Heart right ventricle (tissue), 16 donors: ENCODE results near the gene RTL10. TPM values are rescaled to one million over a fixed set of nuclear protein-coding genes. Genes with fewer than 3 reads are reported as not detected.

Source experiments
- ATAC-seq, 8 donors: fragments of 200-7000 bp; cut with Tn5 transposase; one replicate each; pipeline ENCODE4 v1.9.1; 2020; ENCODE audit warnings: mild to moderate bottlenecking in 8 of 8, moderate library complexity in 8 of 8, moderate number of reproducible peaks in 1 of 8
- DNase-seq, 2 donors: peaks; one replicate each; pipeline ENCODE4 v3.0.0-alpha.2; 2020
- H3K27ac ChIP-seq, 10 donors: fragments of 200-600 bp; sonication (generic) in 2 of 10; one replicate each; pipeline versions ENCODE4 v1.5.0 to v1.8.0; 2020 to 2022; ENCODE audit warnings: mild to moderate bottlenecking in 3 of 10
- H3K27me3 ChIP-seq, 7 donors: fragments of 200-600 bp; one replicate each; pipeline ENCODE4 v1.8.0; 2021 to 2022; ENCODE audit warnings: mild to moderate bottlenecking in 2 of 7
- H3K36me3 ChIP-seq, 9 donors: fragments of 200-600 bp; sonication (generic) in 1 of 9; one replicate each; pipeline versions ENCODE4 v1.5.0 to v1.8.0; 2020 to 2022; ENCODE audit warnings: mild to moderate bottlenecking in 2 of 9
- H3K4me1 ChIP-seq, 9 donors: fragments of 200-600 bp; sonication (generic) in 1 of 9; one replicate each; pipeline versions ENCODE4 v1.5.0 to v1.8.0; 2020 to 2022; ENCODE audit warnings: mild to moderate bottlenecking in 4 of 9
- H3K4me3 ChIP-seq, 10 donors: fragments of 200-600 bp; sonication (generic) in 2 of 10; one replicate each; pipeline versions ENCODE4 v1.5.0 to v1.8.0; 2020 to 2022; ENCODE audit warnings: mild to moderate bottlenecking in 7 of 10, moderate library complexity in 2 of 10
- H3K9me3 ChIP-seq, 11 donors: fragments of 200-600 bp in 10 of 11; sonication (generic) in 2 of 11; one replicate each; pipeline versions ENCODE4 v1.5.0 to v1.8.0; 2013 to 2022; ENCODE audit warnings: mild to moderate bottlenecking in 2 of 11, control low read depth in 1 of 11, moderate library complexity in 1 of 11
- CTCF ChIP-seq, 9 donors: fragments of 200-600 bp; sonication (generic) in 2 of 9; IDR thresholded peaks; one replicate each; pipeline versions ENCODE4 v1.5.0 to v1.8.0; 2021 to 2022; ENCODE audit warnings: antibody characterized with exemption in 9 of 9, mild to moderate bottlenecking in 5 of 9, moderate library complexity in 1 of 9
- WGBS, 2 donors: extraction: QIAGEN DNeasy Blood & Tissue Kit; methylation state at CpG; one replicate each; pipeline ENCODE4 v1.1.7; 2013; ENCODE audit warnings: inconsistent platforms in 1 of 2; 5-methylcytosine and 5-hydroxymethylcytosine counted together
- intact Hi-C, 10 donors: fragments of 100-400 bp; cut with DNase I; formaldehyde crosslinking; loops; one replicate each; pipeline versions ENCODE4 v1.11.1 to v1.14.2; 2022
- polyA plus RNA-seq, 2 donors: library from polyadenylated mRNA; stranded (reverse); fragments of 200-250 nt; gene quantifications; one replicate each; pipeline ENCODE4 v1.2.3, GENCODE V29; 2013
- total RNA-seq, 10 donors: library from RNA; stranded (reverse); fragmentation: NEBNext Ultra II Directional in 3 of 10; extraction: Animal tissue kit (Norgen Biotek cat#: 25700) in 3 of 10; gene quantifications; one replicate each; pipeline versions ENCODE4 v1.2.1 to v1.2.4, GENCODE V29; 2021 to 2023
- donor health status: Arrhythmogenic right ventricular cardiomyopathy.
- donor health status: ischemic (EF 13 %, LVEDD 7.1; RV severe dilation, severe dysfunction).
- donor health status: healthy with polysubstance abuse.
- donor health status: DM: no; HTN: yes; CAD: no.
- donor health status: DM: no; HTN: no; CAD: no.
- donor health status: ischemic (EF 25% LVEDD 6.9; RV normal size, moderate dysfunction).
- donor health status: ischemic (EF 25% LVEDD 5.7; RV mildly dilated, moderate dysfunction).
- donor health status: healthy.
- donor health status: DM: yes; HTN: yes; CAD: no.
- donor health status: Ischemic cardiomyopathy.
- donor health status: ischemic (EF 35%, LVEDD 5.7; RV mildly dilated, moderate dysfunction).
- donor health status: nonischemic (EF 11% LVEDD 7.7; RV severe dilation, severe dysfunction).
- donor health status: DM: yes; HTN: yes; CAD: no.
- donor health status: PGD.
- donor health status: ischemic (EF 29% LVEDD 5.4; RV normal size, mild dysfunction).
- donor health status: nonischemic (EF 23%, LVEDD 6.1; RV moderate dilation, normal function).

Gene RTL10
- total and polyA plus RNA-seq, 12 donors, result 4.0 to 12.0 (median 7.1) TPM

- no peak for TF ChIP-seq CTCF (IDR thresholded peaks at IDR 0.05)
- Histone ChIP-seq H3K27ac (peak overlapping the region in 1 of 10 donors; percentile 77), H3K36me3 (peaks cover 0 to 47% (median 16%) of the 10 kb centered on the region in 9 donors), H3K9me3 (no peaks in the 10 kb centered on the region), H3K4me3 (peak overlapping the region in 1 of 10 donors; percentile 8), H3K27me3 (no peaks in the 10 kb centered on the region), H3K4me1 (peaks cover 0 to 42% (median 13%) of the 10 kb centered on the region in 9 donors)
- DNase-seq, result no peak
- peak in 6 of 8 donors; percentile 25 to 65 (median 44) for ATAC-seq
- intact Hi-C loops, result loop anchor here in 2 of 10 donors (5.0 to 10.0 kb wide), 2 partner anchors 47 to 49 kb away; no protein-coding TSS in a partner anchor
- 51 to 53% methylated on average over 32 of the region's 32 CpGs for WGBS, 2 donors
These were observed 36.9 kb upstream of the RTL10 start for GRCh38 chr22:19891317-19892256.

- WGBS, 2 donors, result 83 to 84% methylated on average over 20 of the region's 20 CpGs
- intact Hi-C loops, result loop anchor here in 2 of 10 donors (5.0 to 10.0 kb wide), 2 partner anchors 46 to 48 kb away; no protein-coding TSS in a partner anchor
- Histone ChIP-seq H3K4me3 (no peak overlapping the region), H3K27me3 (no peaks in the 10 kb centered on the region), H3K27ac (peak overlapping the region in 1 of 10 donors; percentile 77), H3K36me3 (peaks cover 0 to 47% (median 16%) of the 10 kb centered on the region in 9 donors), H3K4me1 (peaks cover 0 to 50% (median 15%) of the 10 kb centered on the region in 9 donors), H3K9me3 (no peaks in the 10 kb centered on the region)
- TF ChIP-seq CTCF (IDR thresholded peaks at IDR 0.05), result no peak
- ATAC-seq (no peak), DNase-seq (no peak)
These were observed 36.0 kb upstream of the RTL10 start for GRCh38 chr22:19890502-19891316.

GRCh38 chr22:19889951-19890350 lies 35.3 kb upstream of the RTL10 start:
- H3K27me3 ChIP-seq, result no peaks in the 10 kb centered on the region
- no peak for DNase-seq
- peaks cover 0 to 50% (median 15%) of the 10 kb centered on the region in 9 donors for H3K4me1 ChIP-seq
- peaks cover 0 to 39% (median 12%) of the 10 kb centered on the region in 9 donors for H3K36me3 ChIP-seq
- H3K9me3 ChIP-seq, result no peaks in the 10 kb centered on the region
- intact Hi-C loops, result loop anchor here in 2 of 10 donors (5.0 to 10.0 kb wide), 2 partner anchors 45 to 48 kb away; no protein-coding TSS in a partner anchor
- no peak overlapping the region for H3K4me3 ChIP-seq
- WGBS, 2 donors, result 85 to 87% methylated on average over 9 of the region's 9 CpGs
- ATAC-seq, result no peak
- TF ChIP-seq CTCF (IDR thresholded peaks at IDR 0.05), result no peak
- H3K27ac ChIP-seq, result no peak overlapping the region
